ENCODE results near the gene GBP4.

DNA sequence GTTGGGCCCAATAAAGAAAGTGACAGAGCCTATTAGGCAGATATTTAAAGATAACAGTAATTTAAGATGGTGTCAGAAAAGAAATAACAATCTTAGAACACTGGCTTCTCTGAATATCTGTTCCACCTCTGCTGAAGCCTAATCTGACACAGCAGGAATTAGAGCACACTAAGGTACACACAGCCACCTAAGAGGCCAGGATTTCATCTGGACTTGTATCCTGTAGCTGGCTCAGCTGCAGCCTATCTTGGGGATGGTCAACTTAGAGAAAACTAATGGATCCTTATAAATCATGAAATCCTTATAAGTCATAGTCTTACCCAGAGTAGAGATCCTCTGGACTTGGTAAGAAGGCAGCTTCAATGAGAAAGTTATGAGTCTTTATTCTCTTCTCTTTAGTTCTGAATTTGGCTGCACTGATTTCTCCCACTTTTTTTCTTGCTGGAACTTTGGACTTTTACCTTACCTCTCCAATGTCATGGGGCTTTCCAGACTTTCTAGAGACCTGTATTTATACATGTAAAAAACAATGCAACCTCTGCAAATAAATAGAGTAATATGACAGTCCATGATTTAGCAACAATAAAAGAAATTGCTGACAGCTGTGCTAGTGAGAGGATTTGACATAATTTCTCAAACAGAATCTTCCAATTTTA lies 23.0 kb downstream of the GBP4 start, which contains the start of gene GBP7:
- TF ChIP-seq EP300 (IDR thresholded peaks at IDR 0.05) (no peak), POLR2A (IDR thresholded peaks at IDR 0.05) (no peak)
- TF ChIP-seq, protein P1, sequence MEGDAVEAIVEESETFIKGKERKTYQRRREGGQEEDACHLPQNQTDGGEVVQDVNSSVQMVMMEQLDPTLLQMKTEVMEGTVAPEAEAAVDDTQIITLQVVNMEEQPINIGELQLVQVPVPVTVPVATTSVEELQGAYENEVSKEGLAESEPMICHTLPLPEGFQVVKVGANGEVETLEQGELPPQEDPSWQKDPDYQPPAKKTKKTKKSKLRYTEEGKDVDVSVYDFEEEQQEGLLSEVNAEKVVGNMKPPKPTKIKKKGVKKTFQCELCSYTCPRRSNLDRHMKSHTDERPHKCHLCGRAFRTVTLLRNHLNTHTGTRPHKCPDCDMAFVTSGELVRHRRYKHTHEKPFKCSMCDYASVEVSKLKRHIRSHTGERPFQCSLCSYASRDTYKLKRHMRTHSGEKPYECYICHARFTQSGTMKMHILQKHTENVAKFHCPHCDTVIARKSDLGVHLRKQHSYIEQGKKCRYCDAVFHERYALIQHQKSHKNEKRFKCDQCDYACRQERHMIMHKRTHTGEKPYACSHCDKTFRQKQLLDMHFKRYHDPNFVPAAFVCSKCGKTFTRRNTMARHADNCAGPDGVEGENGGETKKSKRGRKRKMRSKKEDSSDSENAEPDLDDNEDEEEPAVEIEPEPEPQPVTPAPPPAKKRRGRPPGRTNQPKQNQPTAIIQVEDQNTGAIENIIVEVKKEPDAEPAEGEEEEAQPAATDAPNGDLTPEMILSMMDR (IDR thresholded peaks at IDR 0.05) = no peak
